Activated CD4-positive, alpha-beta memory T cell treated with anti-CD3 and anti-CD28 coated beads, Interleukin-2, amount 10 ng/mL, durations not matched to agents 7 days and 5 days (primary cell): Measurements from ENCODE around the gene PSMB11. TPM values are rescaled to one million over a fixed set of nuclear protein-coding genes. Genes with fewer than 3 reads are reported as not detected.
A peak's percentile ranks its signal among the peaks of the same experiment; 100 is the strongest.

Source experiments
- CTCF ChIA-PET: fragments of 350-600 bp; sonication (Branson Sonifier 250); formaldehyde crosslinking; loops from one replicate; lab custom pipeline; 2021; ENCODE audit warnings: antibody characterized with exemption, inconsistent platforms; lab: Charles Lee
- POLR2A ChIA-PET: fragments of 350-600 bp; sonication (Branson Sonifier 250); formaldehyde crosslinking; loops from one replicate; lab custom pipeline; 2021; ENCODE audit warnings: antibody characterized with exemption; lab: Charles Lee
- DNase-seq: peaks from one replicate; pipeline ENCODE4 v3.0.0-alpha.2; 2020
- H3K27ac Mint-ChIP-seq: one replicate; pipeline ENCODE4 v1.8.0; 2021; ENCODE audit warnings: mild to moderate bottlenecking, mixed read lengths
- H3K27me3 Mint-ChIP-seq: one replicate; pipeline ENCODE4 v1.8.0; 2021; ENCODE audit warnings: mixed read lengths
- H3K36me3 Mint-ChIP-seq: one replicate; pipeline ENCODE4 v1.8.0; 2021; ENCODE audit warnings: low read depth, mixed read lengths
- H3K4me1 Mint-ChIP-seq: one replicate; pipeline ENCODE4 v1.8.0; 2021; ENCODE audit warnings: mixed read lengths
- H3K4me3 Mint-ChIP-seq: one replicate; pipeline ENCODE4 v1.8.0; 2021; ENCODE audit warnings: mild to moderate bottlenecking, mixed read lengths
- H3K9me3 Mint-ChIP-seq: one replicate; pipeline ENCODE4 v1.8.0; 2021; ENCODE audit warnings: mixed read lengths
- total RNA-seq, 2 experiments: library from RNA; stranded (reverse); gene quantifications; one replicate each; pipeline ENCODE4 v1.2.3, GENCODE V29; 2021

The PSMB11 gene
- total RNA-seq, 2 experiments from 2014 or later = not detected

DNA sequence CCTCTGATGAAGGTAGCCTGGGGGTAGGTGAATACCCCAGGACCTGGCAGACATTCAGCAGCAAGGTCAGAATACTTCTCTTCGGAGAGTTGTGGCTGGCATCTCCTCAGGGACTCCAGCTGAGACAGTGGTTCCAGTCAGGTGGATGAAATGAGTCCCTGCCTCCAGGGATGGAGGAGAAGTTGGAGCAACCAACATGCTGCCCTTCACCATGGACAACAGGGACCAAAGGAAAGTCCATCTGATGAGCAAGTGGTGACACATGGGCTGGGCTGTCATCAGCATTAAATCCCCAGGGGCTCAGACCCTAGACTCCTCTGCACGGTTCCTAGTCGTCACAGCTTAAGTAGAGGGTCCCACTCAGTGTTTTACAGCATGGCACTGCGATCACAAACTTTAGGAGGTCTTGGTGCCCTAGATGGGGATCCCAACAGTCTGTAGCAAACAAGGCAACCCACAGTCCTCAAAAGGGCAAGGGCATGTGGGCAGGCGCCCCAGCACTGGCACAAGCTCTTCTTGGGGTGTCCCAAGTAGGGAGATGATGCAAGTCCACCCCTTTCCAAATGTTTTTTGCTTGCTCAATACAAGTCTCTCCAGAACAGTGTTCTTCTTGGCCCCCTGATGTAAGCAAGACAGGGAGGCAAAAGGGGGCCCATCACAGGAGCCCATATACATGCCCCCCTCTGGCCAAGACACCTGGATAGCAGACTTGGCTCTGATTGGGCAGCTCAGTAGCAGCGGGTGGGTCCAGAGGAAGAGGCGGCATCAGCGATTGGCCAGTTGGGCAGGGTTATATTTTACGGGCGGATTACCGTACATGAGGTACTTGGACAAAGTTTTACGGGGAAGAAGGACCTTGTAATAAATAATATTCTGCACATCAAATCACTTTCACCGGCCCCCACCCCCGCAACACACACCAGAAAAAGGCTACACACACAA is 26.1 kb downstream of the PSMB11 start:
- ChIA-PET CTCF (interaction anchor here (0.6 to 2.2 kb wide), 66 partner anchors 9 to 501 kb away, joined by 3 to 42 read pairs (median 5); partner anchors contain the start of genes ABHD4, ACIN1, C14orf119 and CDH24), POLR2A (interaction anchor here (0.8 to 1.7 kb wide), 7 partner anchors 10 to 253 kb away, joined by 3 to 12 read pairs (median 4); partner anchors contain the start of genes ACIN1, C14orf119, CDH24 and HAUS4)
- H3K27me3 Mint-ChIP-seq = no peaks in the 10 kb centered on the region
- H3K4me1 Mint-ChIP-seq = peaks cover 37% of the 10 kb centered on the region
- peaks cover 69% of the 10 kb centered on the region for H3K36me3 Mint-ChIP-seq
- no peaks in the 10 kb centered on the region for H3K9me3 Mint-ChIP-seq
- no peak overlapping the region for H3K4me3 Mint-ChIP-seq
- no peak for DNase-seq
- H3K27ac Mint-ChIP-seq = peak overlapping the region; percentile 36

DNA sequence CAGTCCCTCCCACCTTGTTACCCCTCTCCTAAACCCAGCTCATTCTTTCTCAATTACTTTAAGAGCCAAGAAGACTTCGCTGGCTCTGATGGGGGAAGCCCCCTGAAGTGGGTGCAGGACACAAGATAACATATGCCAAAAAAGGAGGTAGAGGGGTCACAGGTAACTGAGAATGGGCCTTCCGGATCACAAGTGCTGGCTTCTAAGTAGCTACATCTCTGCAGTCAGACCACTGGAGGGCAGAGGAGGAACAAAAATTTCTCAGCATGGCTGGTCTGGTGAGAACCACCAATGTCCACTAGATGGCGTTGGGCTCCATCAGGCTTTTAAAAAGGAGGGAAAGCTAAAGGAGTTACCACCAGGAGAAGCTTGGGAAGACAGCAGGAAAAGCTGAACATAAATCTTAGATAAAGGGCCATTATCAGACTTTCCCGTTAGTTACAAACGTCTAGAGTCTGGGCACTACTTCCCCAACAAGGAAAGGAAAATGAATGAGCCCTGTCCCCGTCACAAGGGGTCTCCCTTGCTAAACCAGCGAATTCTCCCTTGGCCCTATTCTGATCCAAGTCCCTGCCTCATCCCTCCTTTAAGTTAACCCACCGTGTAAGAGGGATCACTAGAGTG is 26.9 kb downstream of the PSMB11 start:
- peak overlapping the region; percentile 36 for H3K27ac Mint-ChIP-seq
- ChIA-PET CTCF (interaction anchor here (0.6 to 2.2 kb wide), 68 partner anchors 9 to 502 kb away, joined by 3 to 42 read pairs (median 5); partner anchors contain the start of genes ABHD4, ACIN1, AJUBA and C14orf119), POLR2A (interaction anchor here (0.7 to 1.7 kb wide), 9 partner anchors 9 to 253 kb away, joined by 3 to 12 read pairs (median 4); partner anchors contain the start of genes ACIN1, C14orf119, CDH24 and HAUS4)
- no peaks in the 10 kb centered on the region for H3K9me3 Mint-ChIP-seq
- DNase-seq = peak; percentile 80
- H3K36me3 Mint-ChIP-seq = peaks cover 62% of the 10 kb centered on the region
- H3K27me3 Mint-ChIP-seq = no peaks in the 10 kb centered on the region
- H3K4me3 Mint-ChIP-seq = no peak overlapping the region
- peaks cover 37% of the 10 kb centered on the region for H3K4me1 Mint-ChIP-seq

DNA sequence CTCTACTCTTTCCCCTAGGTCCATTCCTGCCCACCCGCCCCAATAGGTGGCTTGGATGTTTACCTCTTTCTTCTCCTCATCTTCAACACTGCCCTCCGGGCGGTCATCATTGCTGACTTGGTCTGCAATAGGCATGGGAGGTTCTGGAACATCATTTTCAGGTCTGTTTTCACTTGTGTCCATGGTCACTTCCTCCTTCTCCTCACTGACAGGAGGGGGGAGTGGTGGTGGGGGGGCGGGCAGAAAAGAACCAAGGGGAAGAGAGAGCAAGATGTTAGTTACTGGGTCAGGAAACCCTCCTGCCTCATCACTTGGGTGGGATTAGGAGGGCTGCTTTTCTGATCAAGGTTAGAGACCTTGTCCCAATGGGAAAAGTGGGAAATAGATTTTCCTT is 27.4 kb downstream of the PSMB11 start:
- DNase-seq = no peak
- Mint-ChIP-seq H3K9me3 (no peaks in the 10 kb centered on the region), H3K4me1 (peaks cover 37% of the 10 kb centered on the region), H3K4me3 (no peak overlapping the region), H3K36me3 (peaks cover 60% of the 10 kb centered on the region), H3K27me3 (no peaks in the 10 kb centered on the region), H3K27ac (no peak overlapping the region)
- ChIA-PET CTCF (interaction anchor here (0.6 to 4.2 kb wide), 56 partner anchors 9 to 471 kb away, joined by 3 to 42 read pairs (median 6); partner anchors contain the start of genes ABHD4, ACIN1, AJUBA and C14orf119), POLR2A (interaction anchor here (0.7 to 3.7 kb wide), 9 partner anchors 8 to 252 kb away, joined by 3 to 37 read pairs (median 4); partner anchors contain the start of genes ACIN1, C14orf119, CDH24 and HAUS4)

DNA sequence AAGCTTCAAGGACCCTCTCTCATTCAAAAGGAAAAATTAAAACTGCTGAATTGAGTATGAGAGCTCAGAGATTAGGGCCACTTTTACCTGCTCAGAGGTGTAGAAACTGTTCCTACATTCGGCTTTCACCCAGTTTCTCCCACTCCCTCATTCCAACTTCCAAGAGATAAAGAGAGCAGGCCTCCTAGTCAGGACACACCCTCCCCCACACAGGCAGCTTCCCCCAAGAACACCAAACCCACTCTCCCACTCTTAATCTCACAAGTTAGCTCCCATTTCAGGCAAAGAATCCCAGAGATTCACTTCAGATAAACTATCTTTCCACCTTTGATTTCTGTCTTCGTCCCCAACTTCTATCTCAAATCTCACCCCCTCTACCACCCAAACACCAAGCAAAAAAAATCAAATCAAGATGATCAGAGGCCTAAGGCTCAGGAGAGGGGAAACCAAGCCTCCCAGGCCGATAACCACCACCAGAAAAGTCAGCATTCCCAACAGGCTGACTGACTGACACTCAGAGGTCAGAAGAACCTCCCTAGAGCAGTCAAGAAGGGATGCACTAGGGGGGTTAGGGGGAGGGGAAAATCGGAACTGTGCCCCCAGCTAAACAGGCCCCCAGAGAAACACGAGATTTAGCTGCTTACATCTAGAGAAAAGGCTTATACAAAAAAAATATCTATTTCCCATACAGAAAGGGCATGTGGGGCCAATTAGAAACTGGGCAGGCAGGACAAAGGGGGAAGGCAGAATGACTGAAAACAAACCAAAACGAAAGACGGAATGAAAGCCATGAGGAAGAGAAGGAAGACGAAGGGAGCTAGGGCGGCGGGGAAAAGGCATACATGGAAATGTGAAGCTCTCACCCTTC is 28.5 kb downstream of the PSMB11 start:
- no peak for DNase-seq
- ChIA-PET POLR2A (interaction anchor here (0.7 to 3.7 kb wide), 13 partner anchors 8 to 231 kb away, joined by 3 to 37 read pairs (median 4); partner anchors contain the start of genes ACIN1, C14orf119, CDH24 and RBM23), CTCF (interaction anchor here (0.8 to 4.2 kb wide), 13 partner anchors 12 to 232 kb away, joined by 3 to 31 read pairs (median 5); partner anchors contain the start of genes ACIN1, AJUBA, C14orf119 and CDH24)
- H3K27ac Mint-ChIP-seq = peak overlapping the region; percentile 79
- H3K4me1 Mint-ChIP-seq = peaks cover 37% of the 10 kb centered on the region
- H3K27me3 Mint-ChIP-seq = no peaks in the 10 kb centered on the region
- H3K4me3 Mint-ChIP-seq = peak overlapping the region; percentile 97
- no peaks in the 10 kb centered on the region for H3K9me3 Mint-ChIP-seq
- peaks cover 60% of the 10 kb centered on the region for H3K36me3 Mint-ChIP-seq

DNA sequence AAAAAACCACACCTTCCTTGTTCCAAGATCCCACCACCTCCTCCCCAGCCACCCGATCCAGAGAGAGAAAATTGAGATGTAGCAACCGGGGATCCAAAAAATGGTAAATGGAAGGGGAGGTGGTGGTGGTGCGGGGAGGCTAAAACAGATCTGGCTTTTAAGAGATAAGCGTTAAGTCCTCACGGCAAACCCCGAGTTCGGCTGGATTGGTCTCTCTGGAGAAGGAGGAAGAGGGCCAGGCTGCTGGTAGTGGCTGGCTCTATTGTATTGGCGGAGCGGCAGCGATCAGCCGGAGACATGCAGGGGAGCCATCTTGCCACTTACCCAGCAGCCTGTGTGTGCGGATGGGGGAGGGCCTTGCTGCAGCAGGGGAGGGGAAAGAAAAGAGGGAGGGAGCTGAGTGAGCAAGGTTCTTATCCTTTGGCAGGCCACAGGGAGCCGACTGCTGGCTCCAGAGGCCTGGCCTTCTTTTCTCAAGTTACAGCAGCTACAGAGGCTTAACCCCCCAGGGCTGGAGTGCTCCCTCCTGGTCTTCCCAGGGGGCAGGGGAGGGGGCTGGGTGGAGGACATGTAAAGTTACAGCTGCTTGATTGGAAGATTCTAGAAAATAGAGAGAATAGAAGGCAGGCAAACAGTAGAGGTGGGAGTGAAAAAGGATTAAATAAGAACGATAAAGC is 29.4 kb downstream of the PSMB11 start:
- peaks cover 59% of the 10 kb centered on the region for H3K36me3 Mint-ChIP-seq
- POLR2A ChIA-PET = interaction anchor here (1.0 to 3.7 kb wide), 12 partner anchors 9 to 230 kb away, joined by 3 to 37 read pairs (median 6); partner anchors contain the start of genes ACIN1, C14orf119, CDH24 and RBM23
- CTCF ChIA-PET = interaction anchor here (0.8 to 4.2 kb wide), 19 partner anchors 9 to 231 kb away, joined by 3 to 31 read pairs (median 4); partner anchors contain the start of genes ACIN1, AJUBA, C14orf119 and CDH24
- no peaks in the 10 kb centered on the region for H3K9me3 Mint-ChIP-seq
- DNase-seq = peak; percentile 85
- peaks cover 34% of the 10 kb centered on the region for H3K4me1 Mint-ChIP-seq
- H3K27me3 Mint-ChIP-seq = no peaks in the 10 kb centered on the region
- H3K4me3 Mint-ChIP-seq = peak overlapping the region; percentile 97
- peak overlapping the region; percentile 79 for H3K27ac Mint-ChIP-seq

DNA sequence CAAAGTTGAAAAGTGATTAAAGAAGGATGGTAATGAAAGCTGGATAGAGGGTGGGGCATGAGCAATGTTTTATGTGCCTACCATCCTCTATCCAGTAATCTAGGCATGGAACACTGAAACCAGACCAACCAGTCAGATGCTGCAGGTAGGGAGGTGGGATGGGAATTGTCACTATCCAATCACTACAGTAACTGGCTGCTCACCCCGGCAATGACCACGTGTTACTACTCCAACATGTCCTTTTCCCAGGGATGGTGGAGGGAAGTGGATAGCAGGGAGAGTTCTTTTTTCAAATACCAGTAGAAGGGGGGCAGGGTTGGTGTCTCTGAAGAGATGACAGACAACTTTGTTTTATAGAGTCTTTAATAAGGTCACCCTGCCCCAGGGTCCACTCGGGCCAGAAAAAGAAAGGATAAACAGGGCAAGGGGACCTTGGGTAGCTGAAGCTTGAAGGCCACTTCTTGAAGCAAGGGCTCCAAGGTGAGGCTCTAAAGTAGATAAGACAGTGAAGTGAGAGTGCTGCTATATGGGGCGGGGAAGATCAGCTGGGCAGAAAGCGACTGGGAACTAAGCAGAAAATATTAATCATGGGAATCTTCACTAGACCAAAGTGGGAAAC is 30.0 kb downstream of the PSMB11 start:
- peaks cover 34% of the 10 kb centered on the region for H3K4me1 Mint-ChIP-seq
- H3K27me3 Mint-ChIP-seq = no peaks in the 10 kb centered on the region
- no peaks in the 10 kb centered on the region for H3K9me3 Mint-ChIP-seq
- H3K36me3 Mint-ChIP-seq = peaks cover 60% of the 10 kb centered on the region
- DNase-seq = no peak
- peak overlapping the region; percentile 79 for H3K27ac Mint-ChIP-seq
- POLR2A ChIA-PET = interaction anchor here (1.0 to 3.7 kb wide), 8 partner anchors 10 to 229 kb away, joined by 3 to 37 read pairs (median 9); partner anchors contain the start of genes ACIN1, C14orf119 and CDH24
- peak overlapping the region; percentile 97 for H3K4me3 Mint-ChIP-seq
- CTCF ChIA-PET = interaction anchor here (1.0 to 4.2 kb wide), 15 partner anchors 9 to 231 kb away, joined by 3 to 31 read pairs (median 6); partner anchors contain the start of genes ACIN1, AJUBA, C14orf119 and CDH24

DNA sequence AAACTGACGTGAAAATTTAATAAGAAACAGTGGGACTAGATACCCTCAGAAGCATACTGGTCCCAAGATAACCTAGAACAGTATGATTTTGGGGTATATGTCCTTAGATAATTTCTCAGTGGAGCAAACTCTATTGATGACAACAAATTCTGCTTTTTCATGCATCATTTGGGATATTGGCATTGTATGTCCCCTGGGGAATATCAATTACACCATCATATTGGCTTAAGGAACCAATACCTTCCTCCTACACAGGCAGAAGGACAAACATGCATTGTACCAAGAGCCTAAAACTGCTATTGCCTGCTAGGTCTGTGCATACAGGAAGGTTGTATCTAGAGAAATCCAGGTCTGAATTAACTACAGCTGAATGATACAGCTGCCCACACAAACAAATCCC is 32.9 kb downstream of the PSMB11 start:
- ChIA-PET POLR2A (no interaction called here), CTCF (interaction anchor here (0.6 to 1.2 kb wide), 6 partner anchors 16 to 131 kb away, joined by 3 to 4 read pairs (median 3); partner anchors contain the start of gene C14orf119)
- peaks cover 66% of the 10 kb centered on the region for H3K36me3 Mint-ChIP-seq

DNA sequence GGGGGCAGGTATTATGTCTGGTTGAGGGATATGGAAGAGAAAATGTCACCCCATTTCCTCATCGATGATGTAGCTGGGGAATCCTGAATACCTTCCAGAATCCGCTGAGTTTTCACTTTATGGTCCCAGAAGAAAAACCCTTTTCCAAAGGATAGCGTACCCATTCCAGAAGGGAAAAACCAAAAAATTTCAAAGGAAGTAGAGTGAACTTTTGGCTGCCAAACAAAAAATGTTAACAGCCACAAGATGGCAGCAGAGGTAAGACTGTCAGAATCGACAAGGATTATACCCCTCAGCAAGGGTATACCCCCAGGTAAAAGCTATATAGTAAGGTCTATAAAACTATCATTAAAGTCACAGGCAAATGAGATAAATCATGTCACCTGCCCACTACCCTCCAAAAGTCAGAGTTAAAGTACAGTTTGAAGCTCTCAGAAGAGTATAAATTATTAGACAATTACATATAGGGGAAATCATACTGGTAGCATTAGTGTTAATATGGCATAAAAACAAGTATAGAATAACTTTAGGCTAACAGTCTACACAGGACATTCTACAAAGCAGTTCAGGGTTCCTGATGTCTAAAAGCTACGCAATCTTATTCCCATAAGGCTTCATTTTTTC is 34.9 kb downstream of the PSMB11 start:
- H3K36me3 Mint-ChIP-seq = peaks cover 79% of the 10 kb centered on the region
- ChIA-PET POLR2A (interaction anchor here (1.1 to 2.5 kb wide), 7 partner anchors 8 to 70 kb away, joined by 3 to 7 read pairs (median 4); partner anchors contain the start of genes ACIN1 and C14orf119), CTCF (interaction anchor here (0.6 to 3.4 kb wide), 23 partner anchors 8 to 224 kb away, joined by 3 to 40 read pairs (median 4); partner anchors contain the start of genes ACIN1, AJUBA, C14orf119 and CDH24)
- no peaks in the 10 kb centered on the region for H3K9me3 Mint-ChIP-seq
- H3K27me3 Mint-ChIP-seq = no peaks in the 10 kb centered on the region
- no peak overlapping the region for H3K27ac Mint-ChIP-seq
- DNase-seq = no peak
- no peak overlapping the region for H3K4me3 Mint-ChIP-seq
- peaks cover 8% of the 10 kb centered on the region for H3K4me1 Mint-ChIP-seq

More for the DNA sequence above, 32.9 kb downstream of the PSMB11 start:
- H3K9me3 Mint-ChIP-seq = no peaks in the 10 kb centered on the region
- peaks cover 26% of the 10 kb centered on the region for H3K4me1 Mint-ChIP-seq
- DNase-seq = no peak
- H3K4me3 Mint-ChIP-seq = no peak overlapping the region
- no peak overlapping the region for H3K27ac Mint-ChIP-seq
- H3K27me3 Mint-ChIP-seq = no peaks in the 10 kb centered on the region

GRCh38 chr14:23077962-23078361 is 36.0 kb downstream of the PSMB11 start:
- Mint-ChIP-seq H3K9me3 (no peaks in the 10 kb centered on the region), H3K36me3 (peaks cover 72% of the 10 kb centered on the region), H3K27ac (no peak overlapping the region), H3K4me3 (no peak overlapping the region), H3K27me3 (no peaks in the 10 kb centered on the region), H3K4me1 (no peaks in the 10 kb centered on the region)
- POLR2A ChIA-PET = interaction anchor here (1.1 to 2.5 kb wide), 3 partner anchors 8 to 14 kb away, joined by 4 to 7 read pairs (median 6); no protein-coding TSS in a partner anchor
- CTCF ChIA-PET = interaction anchor here (0.7 to 3.4 kb wide), 15 partner anchors 8 to 143 kb away, joined by 3 to 40 read pairs (median 7); partner anchors contain the start of genes ACIN1, AJUBA, C14orf119 and CDH24
- no peak for DNase-seq

DNA sequence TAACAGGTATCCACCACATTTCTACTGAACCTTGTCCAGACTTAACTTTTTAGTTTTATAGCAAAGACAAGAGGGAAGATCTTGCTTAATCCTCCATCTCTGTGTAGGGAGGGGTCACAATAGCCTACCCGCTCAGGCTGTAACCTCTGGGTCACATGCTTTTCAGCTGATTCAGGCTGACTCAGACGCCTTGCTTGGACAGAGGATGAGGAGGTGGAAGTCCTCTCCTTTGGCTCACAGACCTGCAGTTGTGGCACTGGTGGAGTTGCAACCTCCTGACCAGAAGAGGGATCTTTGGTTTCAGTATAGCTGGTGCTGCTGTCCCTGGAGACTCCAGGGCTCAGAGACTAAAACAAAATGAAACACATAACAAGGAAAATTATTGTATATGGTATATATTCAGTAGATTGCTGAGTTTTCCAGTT is 36.7 kb downstream of the PSMB11 start:
- H3K36me3 Mint-ChIP-seq = peaks cover 71% of the 10 kb centered on the region
- POLR2A ChIA-PET = interaction anchor here (2.5 kb wide), 1 partner anchor 10 kb away, joined by 6 read pairs; no protein-coding TSS in a partner anchor
- no peaks in the 10 kb centered on the region for H3K27me3 Mint-ChIP-seq
- no peaks in the 10 kb centered on the region for H3K9me3 Mint-ChIP-seq
- no peak overlapping the region for H3K4me3 Mint-ChIP-seq
- DNase-seq = no peak
- H3K4me1 Mint-ChIP-seq = no peaks in the 10 kb centered on the region
- CTCF ChIA-PET = interaction anchor here (1.7 to 3.4 kb wide), 4 partner anchors 10 to 42 kb away, joined by 4 to 40 read pairs (median 24); partner anchors contain the start of genes ACIN1 and C14orf119
- H3K27ac Mint-ChIP-seq = no peak overlapping the region
